ENCODE results near the gene JAG1.

DNA sequence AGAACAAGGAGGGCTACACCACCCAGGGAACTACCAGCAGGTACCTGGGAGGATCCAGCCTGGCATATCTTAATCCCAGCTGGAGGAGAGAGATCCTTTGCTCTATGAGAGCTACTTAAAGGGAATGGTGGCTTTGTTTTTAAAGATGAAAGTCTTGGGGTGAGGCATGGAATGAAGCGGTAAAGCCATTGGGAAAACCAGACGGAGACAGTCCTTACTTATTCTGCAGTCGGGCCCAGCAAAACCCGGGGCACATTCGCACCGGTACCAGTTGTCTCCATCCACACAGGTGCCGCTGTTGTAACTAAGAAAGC, 30.3 kb downstream of the JAG1 start:
- TF ChIP-seq, protein P1, sequence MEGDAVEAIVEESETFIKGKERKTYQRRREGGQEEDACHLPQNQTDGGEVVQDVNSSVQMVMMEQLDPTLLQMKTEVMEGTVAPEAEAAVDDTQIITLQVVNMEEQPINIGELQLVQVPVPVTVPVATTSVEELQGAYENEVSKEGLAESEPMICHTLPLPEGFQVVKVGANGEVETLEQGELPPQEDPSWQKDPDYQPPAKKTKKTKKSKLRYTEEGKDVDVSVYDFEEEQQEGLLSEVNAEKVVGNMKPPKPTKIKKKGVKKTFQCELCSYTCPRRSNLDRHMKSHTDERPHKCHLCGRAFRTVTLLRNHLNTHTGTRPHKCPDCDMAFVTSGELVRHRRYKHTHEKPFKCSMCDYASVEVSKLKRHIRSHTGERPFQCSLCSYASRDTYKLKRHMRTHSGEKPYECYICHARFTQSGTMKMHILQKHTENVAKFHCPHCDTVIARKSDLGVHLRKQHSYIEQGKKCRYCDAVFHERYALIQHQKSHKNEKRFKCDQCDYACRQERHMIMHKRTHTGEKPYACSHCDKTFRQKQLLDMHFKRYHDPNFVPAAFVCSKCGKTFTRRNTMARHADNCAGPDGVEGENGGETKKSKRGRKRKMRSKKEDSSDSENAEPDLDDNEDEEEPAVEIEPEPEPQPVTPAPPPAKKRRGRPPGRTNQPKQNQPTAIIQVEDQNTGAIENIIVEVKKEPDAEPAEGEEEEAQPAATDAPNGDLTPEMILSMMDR (conservative IDR thresholded peaks at IDR 0.05; ENCODE audit: low read depth, low read length) = no peak
- no peak for TF ChIP-seq RCOR1 (IDR thresholded peaks at IDR 0.05; ENCODE audit: insufficient replicate concordance, low read length)
- no peak for TF ChIP-seq POLR2A (IDR thresholded peaks at IDR 0.05; ENCODE audit: low read depth, low read length)
- TF ChIP-seq CEBPB (IDR thresholded peaks at IDR 0.05; ENCODE audit: low read depth, low read length) = no peak
- TF ChIP-seq, protein P2, sequence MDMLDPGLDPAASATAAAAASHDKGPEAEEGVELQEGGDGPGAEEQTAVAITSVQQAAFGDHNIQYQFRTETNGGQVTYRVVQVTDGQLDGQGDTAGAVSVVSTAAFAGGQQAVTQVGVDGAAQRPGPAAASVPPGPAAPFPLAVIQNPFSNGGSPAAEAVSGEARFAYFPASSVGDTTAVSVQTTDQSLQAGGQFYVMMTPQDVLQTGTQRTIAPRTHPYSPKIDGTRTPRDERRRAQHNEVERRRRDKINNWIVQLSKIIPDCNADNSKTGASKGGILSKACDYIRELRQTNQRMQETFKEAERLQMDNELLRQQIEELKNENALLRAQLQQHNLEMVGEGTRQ (IDR thresholded peaks at IDR 0.05; ENCODE audit: low read depth, low read length) = no peak
- TF ChIP-seq RFX5 (IDR thresholded peaks at IDR 0.05; ENCODE audit: low read depth, low read length) = no peak
- TF ChIP-seq FOS (IDR thresholded peaks at IDR 0.05; ENCODE audit: low read depth, low read length) = no peak
- TF ChIP-seq BHLHE40 (IDR thresholded peaks at IDR 0.05; ENCODE audit: low read depth, low read length) = no peak
- no peak for TF ChIP-seq CHD1 (IDR thresholded peaks at IDR 0.05; ENCODE audit: low read depth, low read length)

Data from IMR-90 (cell line).